Measurements from ENCODE around the gene EHD1. TPM values are rescaled to one million over a fixed set of nuclear protein-coding genes. Genes with fewer than 3 reads are reported as not detected.

Gene EHD1
- total and polyA plus RNA-seq, 9 of the 15 experiments (the other 6 are each of a cell fraction or from before 2014, with no cell fraction given) = 0.46 to 65.0 (median 16.4) TPM

DNA sequence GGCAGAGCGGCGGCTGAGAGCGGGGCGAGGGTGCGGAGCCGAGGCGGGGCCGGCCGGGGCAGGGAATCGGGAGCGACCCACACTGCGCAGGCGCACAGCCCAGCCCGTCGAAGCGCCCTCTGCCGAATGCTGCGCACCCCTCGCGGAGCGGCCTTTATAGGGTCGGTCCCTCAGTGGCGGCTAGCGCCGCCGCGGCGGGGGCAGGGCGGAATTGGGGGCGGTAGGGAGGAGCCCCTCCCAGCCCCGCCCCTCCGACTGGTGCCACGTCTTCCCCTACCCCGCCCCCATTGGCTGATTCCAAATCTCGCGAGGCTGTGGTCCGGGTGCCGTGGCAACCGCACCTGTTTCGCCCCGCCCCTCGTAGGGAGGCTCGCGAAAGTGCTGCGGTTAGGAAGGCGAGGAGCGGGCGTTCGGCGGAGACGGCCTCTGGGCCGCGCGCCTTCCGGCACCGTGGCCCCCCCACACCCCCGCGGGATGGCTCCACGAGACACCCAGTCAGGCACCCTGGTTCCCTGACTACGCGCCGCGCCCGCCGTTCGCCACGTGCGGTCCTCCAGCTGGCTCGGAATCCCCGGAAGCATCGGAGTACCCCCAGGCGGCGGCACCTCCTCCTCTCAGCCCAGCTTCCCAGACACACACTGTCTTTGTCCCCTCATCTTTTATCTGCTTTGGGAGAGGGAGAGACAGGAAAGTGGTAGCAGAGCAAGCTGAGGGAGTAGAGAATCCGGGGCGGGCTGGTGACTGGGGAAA, at the start of gene EHD1 (continued):
- TF ChIP-seq RBFOX2 (IDR thresholded peaks at IDR 0.05; ENCODE audit: low read depth, low read length) = peak; percentile 96
- peak; percentile 29; the same call in 1 of the 2 replicates for TF ChIP-seq KLF16 (IDR thresholded peaks at IDR 0.05)
- TF ChIP-seq NEUROD1 (IDR thresholded peaks at IDR 0.05; ENCODE audit: borderline replicate concordance, low read depth, low read length, partially characterized antibody) = peak; percentile 96
- TF ChIP-seq, protein P1, sequence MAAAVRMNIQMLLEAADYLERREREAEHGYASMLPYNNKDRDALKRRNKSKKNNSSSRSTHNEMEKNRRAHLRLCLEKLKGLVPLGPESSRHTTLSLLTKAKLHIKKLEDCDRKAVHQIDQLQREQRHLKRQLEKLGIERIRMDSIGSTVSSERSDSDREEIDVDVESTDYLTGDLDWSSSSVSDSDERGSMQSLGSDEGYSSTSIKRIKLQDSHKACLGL (CRISPR knock-in tag; IDR thresholded peaks at IDR 0.05; ENCODE audit: borderline replicate concordance, poor library complexity, severe bottlenecking) = peak; percentile 86
- no peak for TF ChIP-seq SAFB2 (IDR thresholded peaks at IDR 0.05; ENCODE audit: borderline replicate concordance, low read depth, low read length, severe bottlenecking)
- TF ChIP-seq ARNT (IDR thresholded peaks at IDR 0.05) = no peak; a peak in 1 of 4 replicates
- 0 out of 2 replicates have a peak, but pooled peaks have one; percentile 36 for TF ChIP-seq CBX1 (IDR thresholded peaks at IDR 0.05; ENCODE audit: low read depth)
- TF ChIP-seq, protein P2, sequence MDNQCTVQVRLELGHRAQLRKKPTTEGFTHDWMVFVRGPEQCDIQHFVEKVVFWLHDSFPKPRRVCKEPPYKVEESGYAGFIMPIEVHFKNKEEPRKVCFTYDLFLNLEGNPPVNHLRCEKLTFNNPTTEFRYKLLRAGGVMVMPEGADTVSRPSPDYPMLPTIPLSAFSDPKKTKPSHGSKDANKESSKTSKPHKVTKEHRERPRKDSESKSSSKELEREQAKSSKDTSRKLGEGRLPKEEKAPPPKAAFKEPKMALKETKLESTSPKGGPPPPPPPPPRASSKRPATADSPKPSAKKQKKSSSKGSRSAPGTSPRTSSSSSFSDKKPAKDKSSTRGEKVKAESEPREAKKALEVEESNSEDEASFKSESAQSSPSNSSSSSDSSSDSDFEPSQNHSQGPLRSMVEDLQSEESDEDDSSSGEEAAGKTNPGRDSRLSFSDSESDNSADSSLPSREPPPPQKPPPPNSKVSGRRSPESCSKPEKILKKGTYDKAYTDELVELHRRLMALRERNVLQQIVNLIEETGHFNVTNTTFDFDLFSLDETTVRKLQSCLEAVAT (IDR thresholded peaks at IDR 0.05) = peak; percentile 66 to 80; a peak in 1 of 4 replicates
- TF ChIP-seq GATAD2A (IDR thresholded peaks at IDR 0.05) = no peak
- TF ChIP-seq POLR3A (IDR thresholded peaks at IDR 0.05; ENCODE audit: borderline replicate concordance, extremely low read depth, insufficient read depth, insufficient read length) = no peak
- TF ChIP-seq SETDB1 (IDR thresholded peaks at IDR 0.05; ENCODE audit: low read length) = no peak
- TF ChIP-seq, protein P3, sequence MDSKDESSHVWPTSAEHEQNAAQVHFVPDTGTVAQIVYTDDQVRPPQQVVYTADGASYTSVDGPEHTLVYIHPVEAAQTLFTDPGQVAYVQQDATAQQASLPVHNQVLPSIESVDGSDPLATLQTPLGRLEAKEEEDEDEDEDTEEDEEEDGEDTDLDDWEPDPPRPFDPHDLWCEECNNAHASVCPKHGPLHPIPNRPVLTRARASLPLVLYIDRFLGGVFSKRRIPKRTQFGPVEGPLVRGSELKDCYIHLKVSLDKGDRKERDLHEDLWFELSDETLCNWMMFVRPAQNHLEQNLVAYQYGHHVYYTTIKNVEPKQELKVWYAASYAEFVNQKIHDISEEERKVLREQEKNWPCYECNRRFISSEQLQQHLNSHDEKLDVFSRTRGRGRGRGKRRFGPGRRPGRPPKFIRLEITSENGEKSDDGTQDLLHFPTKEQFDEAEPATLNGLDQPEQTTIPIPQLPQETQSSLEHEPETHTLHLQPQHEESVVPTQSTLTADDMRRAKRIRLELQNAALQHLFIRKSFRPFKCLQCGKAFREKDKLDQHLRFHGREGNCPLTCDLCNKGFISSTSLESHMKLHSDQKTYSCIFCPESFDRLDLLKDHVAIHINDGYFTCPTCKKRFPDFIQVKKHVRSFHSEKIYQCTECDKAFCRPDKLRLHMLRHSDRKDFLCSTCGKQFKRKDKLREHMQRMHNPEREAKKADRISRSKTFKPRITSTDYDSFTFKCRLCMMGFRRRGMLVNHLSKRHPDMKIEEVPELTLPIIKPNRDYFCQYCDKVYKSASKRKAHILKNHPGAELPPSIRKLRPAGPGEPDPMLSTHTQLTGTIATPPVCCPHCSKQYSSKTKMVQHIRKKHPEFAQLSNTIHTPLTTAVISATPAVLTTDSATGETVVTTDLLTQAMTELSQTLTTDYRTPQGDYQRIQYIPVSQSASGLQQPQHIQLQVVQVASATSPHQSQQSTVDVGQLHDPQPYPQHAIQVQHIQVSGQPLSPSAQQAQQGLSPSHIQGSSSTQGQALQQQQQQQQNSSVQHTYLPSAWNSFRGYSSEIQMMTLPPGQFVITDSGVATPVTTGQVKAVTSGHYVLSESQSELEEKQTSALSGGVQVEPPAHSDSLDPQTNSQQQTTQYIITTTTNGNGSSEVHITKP (IDR thresholded peaks at IDR 0.05; ENCODE audit: partially characterized antibody) = peak; percentile 8
- TF ChIP-seq GABPA (tag; conservative IDR thresholded peaks at IDR 0.05; ENCODE audit: low read depth) = peak; percentile 71
- peak; percentile 25; the same call in 1 of the 2 replicates for TF ChIP-seq FOSL1 (tag; conservative IDR thresholded peaks at IDR 0.05)
- TF ChIP-seq SRSF3 (IDR thresholded peaks at IDR 0.05; ENCODE audit: insufficient read depth, low read length) = no peak
- no peak for TF ChIP-seq BACH1 (tag; IDR thresholded peaks at IDR 0.05)
- TF ChIP-seq RAD51 (IDR thresholded peaks at IDR 0.05; ENCODE audit: borderline replicate concordance, low read depth) = no peak
- no peak for TF ChIP-seq SNRNP70 (optimal IDR thresholded peaks at IDR 0.05; ENCODE audit: low read depth, low read length)
- no peak for TF ChIP-seq PRMT5 (CRISPR knock-in tag; IDR thresholded peaks at IDR 0.05)
- TF ChIP-seq JUN (IDR thresholded peaks at IDR 0.05; ENCODE audit: borderline replicate concordance, low read depth, low read length) = no peak
- peak; percentile 55; the same call in 1 of the 2 replicates for TF ChIP-seq JUN (CRISPR knock-in tag; IDR thresholded peaks at IDR 0.05; ENCODE audit: borderline replicate concordance)
- peak; percentile 44 for TF ChIP-seq JUND (IDR thresholded peaks at IDR 0.05; ENCODE audit: borderline replicate concordance, low read depth, low read length)
- peak; percentile 11; the same call in 1 of the 3 replicates for TF ChIP-seq JUND (tag; IDR thresholded peaks at IDR 0.05; ENCODE audit: borderline replicate concordance, low read depth, low read length)

Measured in K562 (cell line).